Activated T-helper 9 cell treated with anti-CD3 and anti-CD28 coated beads, Interleukin-2, amount 50 U/mL, for 16 hours (primary cell): ENCODE data around the gene LSM4.
A peak's percentile ranks its signal among the peaks of the same experiment; 100 is the strongest.
"Not testable (repeated sequence)": the region's sequence is repeated elsewhere in the genome, so short reads cannot be mapped to it uniquely, and the experiment has no call there.

ENCODE experiments used
- DNase-seq: peaks from one replicate; pipeline ENCODE4 v3.0.0-alpha.2; 2020; ENCODE audit warnings: low read depth

The LSM4 gene

GRCh38 chr19:18340990-18341868 lies 18.4 kb upstream of the LSM4 start:
- DNase-seq, result peak; percentile 49

- DNase-seq, result peak; percentile 63
These were observed 17.5 kb upstream of the LSM4 start, which contains the start of gene PGPEP1 for GRCh38 chr19:18340190-18340989. PGPEP1 (plus strand) TSS chr19:18340598; CDS start chr19:18340682, 84 bp downstream.

GRCh38 chr19:18339723-18340122 lies 16.8 kb upstream of the LSM4 start:
- DNase-seq, result no peak

GRCh38 chr19:18338541-18338940 lies 15.7 kb upstream of the LSM4 start:
- DNase-seq, result no peak

GRCh38 chr19:18336121-18336520 lies 13.2 kb upstream of the LSM4 start:
- no peak for DNase-seq

GRCh38 chr19:18333680-18334079 lies 10.8 kb upstream of the LSM4 start:
- DNase-seq, result no peak

GRCh38 chr19:18332917-18333530 lies 10.1 kb upstream of the LSM4 start:
- no peak for DNase-seq

- DNase-seq, result no peak
These were observed 8.0 kb upstream of the LSM4 start for GRCh38 chr19:18330868-18331267.

GRCh38 chr19:18329035-18329376 lies 6.1 kb upstream of the LSM4 start:
- no peak for DNase-seq

- peak; percentile 72 for DNase-seq
These were observed 5.6 kb upstream of the LSM4 start for GRCh38 chr19:18328340-18329034.

- no peak for DNase-seq
These were observed 3.9 kb upstream of the LSM4 start for GRCh38 chr19:18326772-18327171.

GRCh38 chr19:18324373-18324731 lies 1.5 kb upstream of the LSM4 start:
- DNase-seq, result not testable (repeated sequence)

GRCh38 chr19:18322318-18322758 lies 538 bp downstream of the LSM4 start:
- no peak for DNase-seq

- DNase-seq, result no peak
These were observed 1.2 kb downstream of the LSM4 start for GRCh38 chr19:18321734-18322102.

GRCh38 chr19:18320865-18321733 lies 1.8 kb downstream of the LSM4 start:
- no peak for DNase-seq

- DNase-seq, result no peak
These were observed 3.2 kb downstream of the LSM4 start for GRCh38 chr19:18319591-18320135.

- peak; percentile 26 for DNase-seq
These were observed 4.7 kb downstream of the LSM4 start for GRCh38 chr19:18317961-18318800.

GRCh38 chr19:18313398-18313797 lies 9.5 kb downstream of the LSM4 start:
- no peak for DNase-seq

GRCh38 chr19:18312092-18312534 lies 10.8 kb downstream of the LSM4 start:
- no peak for DNase-seq
